Activated naive CD4-positive, alpha-beta T cell treated with Interleukin-2 at 50 U/mL for 16 hours (primary cell): ENCODE measurements around the gene DCAF5.
A peak's percentile ranks its signal among the peaks of the same experiment; 100 is the strongest.
"Not testable (repeated sequence)": the region's sequence is repeated elsewhere in the genome, so short reads cannot be mapped to it uniquely, and the experiment has no call there.

ENCODE experiments used
- DNase-seq: peaks from one replicate; pipeline ENCODE4 v3.0.0-alpha.2; 2020

The DCAF5 gene

GRCh38 chr14:69094481-69094880 is 58.4 kb downstream of the DCAF5 start:
- no peak for DNase-seq

GRCh38 chr14:69093631-69094421 is 59.1 kb downstream of the DCAF5 start:
- no peak for DNase-seq

GRCh38 chr14:69092840-69093422 is 60.0 kb downstream of the DCAF5 start:
- DNase-seq = no peak

- DNase-seq = no peak
Observed at GRCh38 chr14:69091695-69092094, 61.2 kb downstream of the DCAF5 start.

GRCh38 chr14:69091006-69091405 is 61.9 kb downstream of the DCAF5 start:
- no peak for DNase-seq

GRCh38 chr14:69090187-69090789 is 62.6 kb downstream of the DCAF5 start:
- DNase-seq = peak; percentile 6

GRCh38 chr14:69089046-69089445 is 63.9 kb downstream of the DCAF5 start:
- no peak for DNase-seq

- DNase-seq = no peak
Observed at GRCh38 chr14:69088586-69088985, 64.3 kb downstream of the DCAF5 start.

GRCh38 chr14:69087061-69087461 is 65.9 kb downstream of the DCAF5 start:
- DNase-seq = no peak

- DNase-seq = no peak
Observed at GRCh38 chr14:69086537-69086936, 66.4 kb downstream of the DCAF5 start.

GRCh38 chr14:69084023-69084422 is 68.9 kb downstream of the DCAF5 start:
- no peak for DNase-seq

- DNase-seq = no peak
Observed at GRCh38 chr14:69083181-69083580, 69.7 kb downstream of the DCAF5 start.

GRCh38 chr14:69081271-69081670 is 71.6 kb downstream of the DCAF5 start:
- DNase-seq = no peak

GRCh38 chr14:69079747-69080146 is 73.2 kb downstream of the DCAF5 start:
- no peak for DNase-seq

- DNase-seq = no peak
Observed at GRCh38 chr14:69079188-69079742, 73.7 kb downstream of the DCAF5 start.

- no peak for DNase-seq
Observed at GRCh38 chr14:69077841-69078240, 75.1 kb downstream of the DCAF5 start.

- DNase-seq = not testable (repeated sequence)
Observed at GRCh38 chr14:69077185-69077584, 75.7 kb downstream of the DCAF5 start.

- no peak for DNase-seq
Observed at GRCh38 chr14:69076341-69076740, 76.6 kb downstream of the DCAF5 start.

GRCh38 chr14:69073915-69074314 is 79.0 kb downstream of the DCAF5 start:
- no peak for DNase-seq

- DNase-seq = no peak
Observed at GRCh38 chr14:69073429-69073828, 79.5 kb downstream of the DCAF5 start.

GRCh38 chr14:69072584-69072983 is 80.3 kb downstream of the DCAF5 start:
- DNase-seq = no peak

- DNase-seq = no peak
Observed at GRCh38 chr14:69068744-69069421, 84.0 kb downstream of the DCAF5 start.
